SHP77 treated with DMSO at 0.1 percent for 48 hours (cell line): ENCODE data around the gene ICE1.

ENCODE experiments used
- DNase-seq: peaks from one replicate; lab custom pipeline; 2025; lab: John Stamatoyannopoulos, UW

Gene ICE1

GRCh38 chr5:5539590-5539989, 117.1 kb downstream of the ICE1 start:
- no peak for DNase-seq
